HG03558 (cell line): ENCODE results near the gene CLDN4.
"Not testable (repeated sequence)": the region's sequence is repeated elsewhere in the genome, so short reads cannot be mapped to it uniquely, and the experiment has no call there.

ENCODE experiments used
- ATAC-seq: cut with Tn5 transposase; IDR thresholded peaks from one replicate; pipeline ENCODE4 v1.9.1; 2021; ENCODE audit warnings: moderate number of reproducible peaks; ENCODE audit not compliant: unreplicated experiment; ENCODE audit errors: extremely low read depth

CLDN4 gene

GRCh38 chr7:73830681-73831583, at the start of gene CLDN4:
TSS of gene CLDN4 (plus strand) at chr7:73830996. CDS start at chr7:73831202, 206 bp downstream.
- no peak for ATAC-seq

- ATAC-seq, result no peak
Measured at GRCh38 chr7:73786588-73786987, 44.2 kb upstream of the CLDN4 start.

- not testable (repeated sequence) for ATAC-seq
Measured at GRCh38 chr7:73787786-73788048, 43.1 kb upstream of the CLDN4 start.

GRCh38 chr7:73789051-73789450, 41.7 kb upstream of the CLDN4 start:
- no peak for ATAC-seq

GRCh38 chr7:73791170-73791690, 39.6 kb upstream of the CLDN4 start:
- not testable (repeated sequence) for ATAC-seq

- not testable (repeated sequence) for ATAC-seq
Measured at GRCh38 chr7:73795188-73795587, 35.6 kb upstream of the CLDN4 start.

GRCh38 chr7:73796656-73797055, 34.1 kb upstream of the CLDN4 start:
- not testable (repeated sequence) for ATAC-seq

GRCh38 chr7:73797176-73797575, 33.6 kb upstream of the CLDN4 start:
- ATAC-seq, result not testable (repeated sequence)

- no peak for ATAC-seq
Measured at GRCh38 chr7:73799282-73800141, 31.3 kb upstream of the CLDN4 start.

GRCh38 chr7:73801577-73801976, 29.2 kb upstream of the CLDN4 start:
- ATAC-seq, result no peak

GRCh38 chr7:73802459-73802858, 28.3 kb upstream of the CLDN4 start:
- ATAC-seq, result no peak

- ATAC-seq, result no peak
Measured at GRCh38 chr7:73809467-73809951, 21.3 kb upstream of the CLDN4 start.

GRCh38 chr7:73810998-73811360, 19.8 kb upstream of the CLDN4 start:
- ATAC-seq, result no peak

GRCh38 chr7:73811760-73812168, 19.0 kb upstream of the CLDN4 start:
- no peak for ATAC-seq

- ATAC-seq, result no peak
Measured at GRCh38 chr7:73812996-73813395, 17.8 kb upstream of the CLDN4 start.

- ATAC-seq, result no peak
Measured at GRCh38 chr7:73815436-73815835, 15.4 kb upstream of the CLDN4 start.

GRCh38 chr7:73817121-73817520, 13.7 kb upstream of the CLDN4 start:
- no peak for ATAC-seq

- no peak for ATAC-seq
Measured at GRCh38 chr7:73820013-73820412, 10.8 kb upstream of the CLDN4 start.

- not testable (repeated sequence) for ATAC-seq
Measured at GRCh38 chr7:73821597-73822285, 9.1 kb upstream of the CLDN4 start.
